OCI-LY7 (cell line): Measurements from ENCODE around the gene MAGI1. TPM values are rescaled to one million over a fixed set of nuclear protein-coding genes. Genes with fewer than 3 reads are reported as not detected.

Experiments
- BruUV-seq: library from RNA; stranded (reverse); fragments of 400-500 nt; replicated peaks from 2 replicates; lab custom pipeline; 2021; lab: Mats Ljungman, UMichigan
- CTCF ChIA-PET: fragments of 300-600 bp; sonication (Branson Sonifier 250); formaldehyde crosslinking; loops from one replicate; lab custom pipeline; 2022; ENCODE audit warnings: antibody characterized with exemption; ENCODE audit not compliant: unreplicated experiment; lab: Charles Lee
- POLR2A ChIA-PET: fragments of 300-600 bp; sonication (Branson Sonifier 250); formaldehyde crosslinking; loops from one replicate; lab custom pipeline; 2022; ENCODE audit warnings: antibody characterized with exemption; lab: Charles Lee
- DNase-seq: peaks from one replicate; pipeline ENCODE4 v3.0.0-alpha.2; 2015; ENCODE audit warnings: low spot score
- H2AFZ ChIP-seq: fragments of 200-600 bp; sonication (generic), shearing (Covaris generic); 2 replicates; pipeline ENCODE4 v1.6.1; 2014; ENCODE audit warnings: mild to moderate bottlenecking, antibody characterized with exemption, low read length, moderate library complexity
- H3K27ac ChIP-seq: fragments of 200-600 bp; sonication (generic); 2 replicates; pipeline ENCODE4 v1.5.1; 2014; ENCODE audit warnings: mixed run types, low read depth, mild to moderate bottlenecking, moderate library complexity, low read length, inconsistent platforms; ENCODE audit not compliant: poor library complexity, severe bottlenecking
- H3K36me3 ChIP-seq: fragments of 200-600 bp; sonication (generic); 2 replicates; pipeline ENCODE4 v1.6.1; 2014; ENCODE audit warnings: mild to moderate bottlenecking, antibody characterized with exemption, low read length, moderate library complexity, mixed read lengths; ENCODE audit not compliant: insufficient read depth
- H3K4me1 ChIP-seq: fragments of 200-600 bp; sonication (generic); 2 replicates; pipeline ENCODE4 v1.5.1; 2014; ENCODE audit warnings: mild to moderate bottlenecking, low read length; ENCODE audit not compliant: insufficient read depth, poor library complexity, severe bottlenecking
- H3K4me2 ChIP-seq: fragments of 200-600 bp; sonication (generic); 2 replicates; pipeline ENCODE4 v1.6.1; 2014; ENCODE audit warnings: mild to moderate bottlenecking, low read length
- H3K4me3 ChIP-seq: fragments of 200-600 bp; sonication (generic); 2 replicates; pipeline ENCODE4 v1.5.1; 2014; ENCODE audit warnings: mild to moderate bottlenecking, low read depth, low read length; ENCODE audit not compliant: poor library complexity, severe bottlenecking
- H3K79me2 ChIP-seq: fragments of 200-600 bp; sonication (generic); 2 replicates; pipeline ENCODE4 v1.6.1; 2016; ENCODE audit warnings: low read depth, mild to moderate bottlenecking, low read length, moderate library complexity, mixed read lengths; ENCODE audit not compliant: insufficient read depth
- H3K9me2 ChIP-seq: fragments of 200-600 bp; sonication (generic); 2 replicates; pipeline ENCODE4 v1.6.1; 2016; ENCODE audit warnings: mild to moderate bottlenecking, low read length, mixed read lengths; ENCODE audit not compliant: insufficient read depth
- H3K9me3 ChIP-seq: fragments of 200-600 bp; sonication (generic); 2 replicates; pipeline ENCODE4 v1.6.1; 2014; ENCODE audit warnings: mild to moderate bottlenecking, mixed run types, low read length, mixed read lengths
- H4K20me1 ChIP-seq: fragments of 200-600 bp; sonication (generic); 2 replicates; pipeline ENCODE4 v1.6.1; 2014; ENCODE audit warnings: mild to moderate bottlenecking, antibody characterized with exemption, low read length, moderate library complexity, mixed read lengths; ENCODE audit not compliant: insufficient read depth
- EZH2phosphoT487 ChIP-seq: fragments of 200-600 bp; sonication (generic); IDR thresholded peaks from 2 replicates; pipeline ENCODE4 v1.6.1; 2018; ENCODE audit warnings: low read depth, borderline replicate concordance, mild to moderate bottlenecking, mixed run types, antibody characterized with exemption, low read length, moderate library complexity, mixed read lengths
- intact Hi-C: fragments of 100-400 bp; cut with micrococcal nuclease; formaldehyde crosslinking; loops from one replicate; pipeline ENCODE4 v1.10.0; 2022; ENCODE audit not compliant: unreplicated experiment
- total RNA-seq, 2 experiments: library from RNA; depleted of rRNA in 1 of 2; stranded (reverse); fragments of >200 nt in 1 of 2; shearing (Covaris generic) in 1 of 2; gene quantifications; 2 replicates each; pipeline ENCODE4 v1.2.3, GENCODE V29; 2014 to 2022
- TF ChIP-seq, protein P1 (sequence below): fragments of 200-600 bp; sonication (generic); conservative IDR thresholded peaks from 2 replicates; pipeline ENCODE4 v1.5.1; 2014; ENCODE audit warnings: mild to moderate bottlenecking, antibody characterized with exemption, low read length, moderate library complexity, mixed read lengths

MAGI1 gene
- total RNA-seq, 2 experiments from 2014 or later = 0.63 to 2.5 TPM

DNA sequence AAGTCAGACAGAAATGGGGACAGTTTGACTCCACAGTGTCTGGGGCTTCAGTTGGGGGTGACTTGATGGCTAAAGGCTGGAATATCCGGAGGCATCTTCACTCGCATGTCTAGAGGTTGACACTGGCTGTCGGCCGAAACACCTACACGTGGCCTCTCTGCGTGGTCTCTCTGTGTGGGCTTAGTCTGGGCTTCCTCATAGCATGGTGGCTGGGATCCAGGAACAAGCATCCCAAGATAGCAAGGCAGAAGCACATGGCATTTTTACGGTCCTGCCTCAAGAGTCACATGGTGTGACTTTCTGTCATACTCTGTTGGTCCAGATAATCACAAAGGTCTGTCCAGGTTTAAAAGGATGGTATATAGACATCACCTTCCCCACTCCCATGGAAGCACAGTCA, 34.5 kb downstream of the MAGI1 start:
- Histone ChIP-seq H3K4me1 (no peaks in the 10 kb centered on the region), H3K9me2 (no peaks in the 10 kb centered on the region), H3K4me2 (no peak overlapping the region), H3K4me3 (no peak overlapping the region), H3K27ac (no peak overlapping the region), H3K9me3 (no peaks in the 10 kb centered on the region), H3K79me2 (no peaks in the 10 kb centered on the region), H4K20me1 (no peaks in the 10 kb centered on the region), H3K36me3 (no peaks in the 10 kb centered on the region), H2AFZ (no peak overlapping the region)
- TF ChIP-seq, protein P1, sequence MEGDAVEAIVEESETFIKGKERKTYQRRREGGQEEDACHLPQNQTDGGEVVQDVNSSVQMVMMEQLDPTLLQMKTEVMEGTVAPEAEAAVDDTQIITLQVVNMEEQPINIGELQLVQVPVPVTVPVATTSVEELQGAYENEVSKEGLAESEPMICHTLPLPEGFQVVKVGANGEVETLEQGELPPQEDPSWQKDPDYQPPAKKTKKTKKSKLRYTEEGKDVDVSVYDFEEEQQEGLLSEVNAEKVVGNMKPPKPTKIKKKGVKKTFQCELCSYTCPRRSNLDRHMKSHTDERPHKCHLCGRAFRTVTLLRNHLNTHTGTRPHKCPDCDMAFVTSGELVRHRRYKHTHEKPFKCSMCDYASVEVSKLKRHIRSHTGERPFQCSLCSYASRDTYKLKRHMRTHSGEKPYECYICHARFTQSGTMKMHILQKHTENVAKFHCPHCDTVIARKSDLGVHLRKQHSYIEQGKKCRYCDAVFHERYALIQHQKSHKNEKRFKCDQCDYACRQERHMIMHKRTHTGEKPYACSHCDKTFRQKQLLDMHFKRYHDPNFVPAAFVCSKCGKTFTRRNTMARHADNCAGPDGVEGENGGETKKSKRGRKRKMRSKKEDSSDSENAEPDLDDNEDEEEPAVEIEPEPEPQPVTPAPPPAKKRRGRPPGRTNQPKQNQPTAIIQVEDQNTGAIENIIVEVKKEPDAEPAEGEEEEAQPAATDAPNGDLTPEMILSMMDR = no peak
- TF ChIP-seq EZH2phosphoT487 = no peak
- POLR2A ChIA-PET = no interaction called here
- CTCF ChIA-PET = no interaction called here
- intact Hi-C loops = no loop called here
- no TSS peak for BruUV-seq
- no peak for DNase-seq

DNA sequence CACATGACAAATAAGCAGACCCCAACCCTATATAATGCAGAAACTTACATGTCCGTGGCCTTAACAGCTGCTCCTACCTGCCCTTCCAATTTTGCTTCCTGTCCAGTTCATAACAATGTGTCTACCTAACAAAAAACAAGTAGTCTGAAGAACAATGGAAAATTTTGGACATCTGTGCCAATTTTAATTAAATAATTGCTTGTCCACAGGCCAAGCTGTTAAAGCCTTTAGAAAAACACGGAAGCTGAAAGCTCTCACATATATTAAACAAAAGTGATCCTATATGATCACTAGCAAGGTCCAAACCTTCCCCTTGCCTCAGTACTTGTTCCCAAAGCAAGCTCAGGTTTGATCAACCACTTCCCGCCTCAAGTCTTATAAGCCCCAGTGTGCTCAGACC, 37.1 kb downstream of the MAGI1 start:
- Histone ChIP-seq H3K9me2 (no peaks in the 10 kb centered on the region), H3K27ac (no peak overlapping the region), H3K4me3 (no peak overlapping the region), H3K4me2 (no peak overlapping the region), H3K9me3 (no peaks in the 10 kb centered on the region), H3K79me2 (no peaks in the 10 kb centered on the region), H3K36me3 (no peaks in the 10 kb centered on the region), H2AFZ (no peak overlapping the region), H3K4me1 (no peaks in the 10 kb centered on the region), H4K20me1 (no peaks in the 10 kb centered on the region)
- BruUV-seq = no TSS peak
- intact Hi-C loops = no loop called here
- ChIA-PET POLR2A (no interaction called here), CTCF (interaction anchor here (0.6 kb wide), 1 partner anchor 767 kb away, joined by 4 read pairs; no protein-coding TSS in a partner anchor)
- TF ChIP-seq, protein P1 = no peak
- no peak for TF ChIP-seq EZH2phosphoT487
- DNase-seq = no peak

DNA sequence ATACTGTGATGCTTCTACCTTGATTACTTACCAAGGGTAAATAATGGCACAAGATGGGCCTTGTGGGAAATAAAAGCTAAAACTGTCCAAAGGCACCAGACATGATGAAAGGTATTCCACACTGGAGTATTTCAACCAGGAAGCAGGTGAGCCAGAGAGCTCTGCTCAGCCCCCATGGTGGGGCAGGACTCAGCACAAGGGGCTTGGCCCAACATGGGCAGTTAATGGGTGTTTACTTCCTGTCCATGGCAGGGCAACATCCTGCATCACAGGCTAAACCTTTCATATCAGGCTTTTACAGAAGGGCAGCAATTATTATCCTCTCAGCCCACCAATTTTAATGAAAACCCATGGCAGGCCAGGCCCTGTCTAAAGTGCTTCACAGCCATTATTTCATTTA, 38.2 kb downstream of the MAGI1 start:
- Histone ChIP-seq H3K27ac (no peak overlapping the region), H3K79me2 (no peaks in the 10 kb centered on the region), H4K20me1 (no peaks in the 10 kb centered on the region), H3K4me3 (no peak overlapping the region), H3K36me3 (no peaks in the 10 kb centered on the region), H2AFZ (no peak overlapping the region), H3K4me2 (no peak overlapping the region), H3K9me3 (no peaks in the 10 kb centered on the region), H3K9me2 (no peaks in the 10 kb centered on the region), H3K4me1 (no peaks in the 10 kb centered on the region)
- POLR2A ChIA-PET = interaction anchor here (0.7 kb wide), 1 partner anchor 97 kb away, joined by 3 read pairs; no protein-coding TSS in a partner anchor
- CTCF ChIA-PET = no interaction called here
- no TSS peak for BruUV-seq
- no peak for DNase-seq
- intact Hi-C loops = no loop called here
- TF ChIP-seq EZH2phosphoT487 = no peak
- TF ChIP-seq, protein P1 = no peak
